Measurements from ENCODE around the gene ANKRD16.

DNA sequence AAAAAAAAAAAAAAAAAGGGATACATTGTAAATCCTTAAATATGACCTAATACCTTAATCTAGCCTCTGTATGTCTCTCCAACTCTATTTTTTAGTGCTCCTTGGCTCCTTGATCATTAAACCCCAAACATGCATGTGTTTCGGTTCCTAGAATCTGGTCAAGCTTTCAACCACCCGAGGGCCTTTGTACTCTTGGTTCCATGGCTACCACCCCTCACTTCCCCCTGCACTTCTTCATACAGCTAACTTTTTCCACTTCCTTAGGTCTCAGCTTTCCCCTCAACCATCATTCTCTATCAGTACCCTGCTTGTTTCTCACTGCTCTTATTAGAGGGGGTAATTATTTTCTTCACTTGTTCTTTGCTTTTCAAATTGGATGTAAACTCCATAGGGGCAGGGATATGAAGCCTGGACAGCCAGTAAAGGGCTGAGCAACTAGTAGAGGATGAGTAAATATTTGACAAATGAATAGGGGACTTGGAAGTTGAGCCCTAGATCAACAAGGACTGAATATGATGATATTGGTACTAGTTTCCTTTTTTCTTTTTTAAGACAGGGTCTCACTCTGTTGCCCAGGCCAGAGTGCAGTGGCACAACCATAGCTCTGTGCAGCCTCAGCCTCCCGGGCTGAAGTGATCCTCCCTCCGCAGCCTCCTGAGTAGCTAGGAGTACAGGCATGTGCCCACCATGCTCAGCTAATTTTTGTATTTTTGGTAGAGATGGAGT lies 72.2 kb downstream of the ANKRD16 start:
- TF ChIP-seq, protein P1, sequence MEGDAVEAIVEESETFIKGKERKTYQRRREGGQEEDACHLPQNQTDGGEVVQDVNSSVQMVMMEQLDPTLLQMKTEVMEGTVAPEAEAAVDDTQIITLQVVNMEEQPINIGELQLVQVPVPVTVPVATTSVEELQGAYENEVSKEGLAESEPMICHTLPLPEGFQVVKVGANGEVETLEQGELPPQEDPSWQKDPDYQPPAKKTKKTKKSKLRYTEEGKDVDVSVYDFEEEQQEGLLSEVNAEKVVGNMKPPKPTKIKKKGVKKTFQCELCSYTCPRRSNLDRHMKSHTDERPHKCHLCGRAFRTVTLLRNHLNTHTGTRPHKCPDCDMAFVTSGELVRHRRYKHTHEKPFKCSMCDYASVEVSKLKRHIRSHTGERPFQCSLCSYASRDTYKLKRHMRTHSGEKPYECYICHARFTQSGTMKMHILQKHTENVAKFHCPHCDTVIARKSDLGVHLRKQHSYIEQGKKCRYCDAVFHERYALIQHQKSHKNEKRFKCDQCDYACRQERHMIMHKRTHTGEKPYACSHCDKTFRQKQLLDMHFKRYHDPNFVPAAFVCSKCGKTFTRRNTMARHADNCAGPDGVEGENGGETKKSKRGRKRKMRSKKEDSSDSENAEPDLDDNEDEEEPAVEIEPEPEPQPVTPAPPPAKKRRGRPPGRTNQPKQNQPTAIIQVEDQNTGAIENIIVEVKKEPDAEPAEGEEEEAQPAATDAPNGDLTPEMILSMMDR (IDR thresholded peaks at IDR 0.05), result no peak
- TF ChIP-seq POLR2A (IDR thresholded peaks at IDR 0.05), result no peak

Measured in stomach (tissue), 4 donors.